B cell (primary cell): ENCODE data around the gene EFNA5. TPM values are rescaled to one million over a fixed set of nuclear protein-coding genes. Genes with fewer than 3 reads are reported as not detected.

Experiments used
- ATAC-seq: fragments of 200-7000 bp; cut with Tn5 transposase; one replicate; pipeline ENCODE4 v1.10.0; 2021; ENCODE audit warnings: low read depth, mild to moderate bottlenecking, moderate number of reproducible peaks, moderate library complexity
- CTCF ChIA-PET: fragments of 350-600 bp; sonication (Branson Sonifier 250); formaldehyde crosslinking; loops from one replicate; lab custom pipeline; 2021; ENCODE audit warnings: antibody characterized with exemption, inconsistent platforms; lab: Charles Lee
- POLR2A ChIA-PET: fragments of 350-600 bp; sonication (Branson Sonifier 250); formaldehyde crosslinking; loops from one replicate; lab custom pipeline; 2021; ENCODE audit warnings: antibody characterized with exemption; lab: Charles Lee
- DNase-seq: peaks from one replicate; pipeline ENCODE4 v3.0.0; 2013
- H2AFZ ChIP-seq: 2 replicates; pipeline ENCODE4 v1.6.1; 2012; ENCODE audit warnings: mild to moderate bottlenecking, low read depth, low read length; ENCODE audit not compliant: insufficient read depth, poor library complexity, severe bottlenecking
- H3K27ac ChIP-seq, 2 donors: 1 replicate in 1 of 2; 2 replicates in 1 of 2; pipeline ENCODE4 v1.5.1; 2012 to 2013; ENCODE audit warnings: low read length in 2 of 2, mild to moderate bottlenecking in 2 of 2, moderate library complexity in 1 of 2
- H3K27me3 ChIP-seq, 4 experiments: fragments of 200-600 bp in 1 of 4; sonication (generic) in 1 of 4; replicated peaks in 1 of 4; 1 replicate in 2 of 4; 2 replicates in 2 of 4; pipeline versions ENCODE4 v1.6.1 to v1.7.0; 2013 to 2016; ENCODE audit warnings: low read length in 3 of 4, mild to moderate bottlenecking in 2 of 4, mixed read lengths in 1 of 4, moderate library complexity in 1 of 4; ENCODE audit not compliant: insufficient read depth in 4 of 4, control insufficient read depth in 3 of 4; ENCODE audit errors: control extremely low read depth in 1 of 4
- H3K36me3 ChIP-seq, 2 experiments: replicated peaks in 1 of 2; 1 replicate in 1 of 2; 2 replicates in 1 of 2; pipeline versions ENCODE4 v1.6.1 to v1.7.1; 2013; ENCODE audit warnings: low read length in 1 of 2; ENCODE audit not compliant: insufficient read depth in 2 of 2, control insufficient read depth in 1 of 2; ENCODE audit errors: control extremely low read depth in 1 of 2, extremely low read depth in 1 of 2
- H3K4me1 ChIP-seq, 2 donors: fragments of 200-600 bp in 1 of 2; sonication (generic) in 1 of 2; 1 replicate in 1 of 2; 2 replicates in 1 of 2; pipeline versions ENCODE4 v1.5.1 to v1.6.1; 2013 to 2017; ENCODE audit warnings: low read length in 2 of 2; ENCODE audit not compliant: control insufficient read depth in 2 of 2, insufficient read depth in 2 of 2
- H3K4me2 ChIP-seq: replicated peaks from 2 replicates; pipeline ENCODE3; 2012; ENCODE audit warnings: mild to moderate bottlenecking, low read depth, low read length; ENCODE audit not compliant: poor library complexity, severe bottlenecking
- H3K4me3 ChIP-seq, 5 experiments: fragments of 200-600 bp in 1 of 5; sonication (generic) in 1 of 5; 1 replicate in 3 of 5; 2 replicates in 2 of 5; pipeline versions ENCODE4 v1.5.1 to v1.7.0; 2011 to 2016; ENCODE audit warnings: low read length in 4 of 5, mild to moderate bottlenecking in 4 of 5, low read depth in 2 of 5, control low read depth in 1 of 5, moderate library complexity in 1 of 5; ENCODE audit not compliant: insufficient read depth in 1 of 5; ENCODE audit errors: control extremely low read depth in 1 of 5, extremely low read depth in 1 of 5
- H3K79me2 ChIP-seq: fragments of 200-600 bp; sonication (generic); one replicate; pipeline ENCODE4 v1.6.0; 2016; ENCODE audit warnings: low read length; ENCODE audit not compliant: control insufficient read depth, insufficient read depth
- H3K9ac ChIP-seq: fragments of 200-600 bp; sonication (generic); 2 replicates; pipeline ENCODE4 v1.6.1; 2017; ENCODE audit warnings: mild to moderate bottlenecking, low read length, moderate library complexity
- H3K9me3 ChIP-seq, 3 donors: one replicate each; pipeline versions ENCODE4 v1.6.1 to v1.7.1; 2013; ENCODE audit warnings: low read length in 2 of 3; ENCODE audit not compliant: control insufficient read depth in 2 of 3, insufficient read depth in 1 of 3; ENCODE audit errors: control extremely low read depth in 1 of 3
- H4K20me1 ChIP-seq: 2 replicates; pipeline ENCODE4 v1.6.0; 2012; ENCODE audit warnings: mild to moderate bottlenecking, low read length; ENCODE audit not compliant: insufficient read depth, control insufficient read depth, poor library complexity, severe bottlenecking
- H3K27ac Mint-ChIP-seq: one replicate; pipeline ENCODE4 v1.8.0; 2021; ENCODE audit warnings: mixed read lengths
- H3K27me3 Mint-ChIP-seq: one replicate; pipeline ENCODE4 v1.8.0; 2021; ENCODE audit warnings: mixed read lengths
- H3K4me1 Mint-ChIP-seq: one replicate; pipeline ENCODE4 v1.8.0; 2021; ENCODE audit warnings: mixed read lengths
- H3K4me3 Mint-ChIP-seq: one replicate; pipeline ENCODE4 v1.8.0; 2021; ENCODE audit warnings: mixed read lengths
- H3K9me3 Mint-ChIP-seq: one replicate; pipeline ENCODE4 v1.8.0; 2022; ENCODE audit warnings: mixed read lengths; ENCODE audit not compliant: insufficient read depth
- CTCF ChIP-seq: fragments of 200-600 bp; IDR thresholded peaks from one replicate; pipeline ENCODE4 v1.8.0; 2022; ENCODE audit warnings: antibody characterized with exemption, mild to moderate bottlenecking
- EZH2 ChIP-seq: IDR thresholded peaks from 2 replicates; pipeline ENCODE4 v1.6.1; 2012; ENCODE audit warnings: borderline replicate concordance, low read depth, mild to moderate bottlenecking, moderate library complexity, low read length; ENCODE audit not compliant: insufficient read depth, poor library complexity, severe bottlenecking
- WGBS: methylation state at CpG from one replicate; pipeline ENCODE4 v1.1.5; 2013; ENCODE audit warnings: missing lambda C conversion rate; ENCODE audit not compliant: insufficient coverage; 5-methylcytosine and 5-hydroxymethylcytosine counted together
- intact Hi-C: fragments of 100-400 bp; cut with micrococcal nuclease; formaldehyde crosslinking; loops from one replicate; pipeline ENCODE4 v1.10.0; 2022
- polyA plus RNA-seq: library from polyadenylated mRNA; depleted of rRNA; stranded (reverse); fragments of >200 nt; gene quantifications from 2 replicates; pipeline ENCODE4 v1.2.3, GENCODE V29; 2012
- total RNA-seq, 2 donors: library from RNA; stranded (reverse); fragments of 120-200 nt in 1 of 2; gene quantifications; 1 replicate in 1 of 2; 2 replicates in 1 of 2; pipeline versions ENCODE4 v1.2.3 to v1.2.4, GENCODE V29; 2013 to 2022

The EFNA5 gene
- total and polyA plus RNA-seq, 2 donors (not counting 1 experiment from before 2014, with no cell fraction given) = not detected

- H3K9me3 ChIP-seq = no peaks in the 10 kb centered on the region
- no peak overlapping the region for H3K27ac ChIP-seq
- CTCF ChIA-PET = no interaction called here
- no peak overlapping the region for H3K9ac ChIP-seq
- no peak overlapping the region for H3K4me2 ChIP-seq
- WGBS = 100% methylated on average over 2 of the region's 3 CpGs
- Mint-ChIP-seq H3K9me3 (no peaks in the 10 kb centered on the region), H3K27me3 (peaks cover 15% of the 10 kb centered on the region), H3K4me3 (no peak overlapping the region), H3K27ac (no peak overlapping the region), H3K4me1 (no peaks in the 10 kb centered on the region)
- H3K4me1 ChIP-seq = no peaks in the 10 kb centered on the region
- intact Hi-C loops = no loop called here
- no peaks in the 10 kb centered on the region for H3K27me3 ChIP-seq
- no peaks in the 10 kb centered on the region for H3K79me2 ChIP-seq
- TF ChIP-seq CTCF (no peak), EZH2 (no peak)
- no peak overlapping the region for H3K4me3 ChIP-seq
- POLR2A ChIA-PET = no interaction called here
- no peak overlapping the region for H2AFZ ChIP-seq
- no peaks in the 10 kb centered on the region for H4K20me1 ChIP-seq
- no peaks in the 10 kb centered on the region for H3K36me3 ChIP-seq
- no peak for ATAC-seq
- no peak for DNase-seq
These were observed 14.9 kb downstream of the EFNA5 start for GRCh38 chr5:107655831-107656230.

GRCh38 chr5:107654827-107655226 lies 15.9 kb downstream of the EFNA5 start:
- WGBS = no CpG with 5 or more reads among the region's 1 CpG
- ChIA-PET POLR2A (no interaction called here), CTCF (interaction anchor here (0.7 kb wide), 1 partner anchor 427 kb away, joined by 3 read pairs; no protein-coding TSS in a partner anchor)
- Histone ChIP-seq H3K79me2 (no peaks in the 10 kb centered on the region), H3K9ac (no peak overlapping the region), H3K4me3 (no peak overlapping the region), H2AFZ (no peak overlapping the region), H3K4me1 (no peaks in the 10 kb centered on the region), H3K27ac (no peak overlapping the region), H3K27me3 (no peaks in the 10 kb centered on the region), H3K9me3 (no peaks in the 10 kb centered on the region), H4K20me1 (no peaks in the 10 kb centered on the region), H3K4me2 (no peak overlapping the region), H3K36me3 (no peaks in the 10 kb centered on the region)
- ATAC-seq (no peak), DNase-seq (no peak)
- H3K9me3 Mint-ChIP-seq = no peaks in the 10 kb centered on the region
- no peaks in the 10 kb centered on the region for H3K4me1 Mint-ChIP-seq
- H3K4me3 Mint-ChIP-seq = no peak overlapping the region
- no peak overlapping the region for H3K27ac Mint-ChIP-seq
- peaks cover 15% of the 10 kb centered on the region for H3K27me3 Mint-ChIP-seq
- no peak for TF ChIP-seq CTCF
- no peak for TF ChIP-seq EZH2
- intact Hi-C loops = no loop called here
